Choroid plexus epithelial cell (primary cell): ENCODE data around the gene CD276.
A peak's percentile ranks its signal among the peaks of the same experiment; 100 is the strongest.

Experiments
- DNase-seq: peaks from one replicate; pipeline ENCODE4 v3.0.0-alpha.2; 2010; ENCODE audit warnings: low read depth
- H3K4me3 ChIP-seq: 2 replicates; pipeline ENCODE4 v1.5.1; 2011; ENCODE audit warnings: low read depth, mild to moderate bottlenecking, control low read depth, low read length, moderate library complexity
- TF ChIP-seq, protein P1 (sequence below): conservative IDR thresholded peaks from 2 replicates; pipeline ENCODE4 v1.5.1; 2011; ENCODE audit warnings: low read depth, mild to moderate bottlenecking, control low read depth, inconsistent platforms, low read length, moderate library complexity

The CD276 gene

DNA sequence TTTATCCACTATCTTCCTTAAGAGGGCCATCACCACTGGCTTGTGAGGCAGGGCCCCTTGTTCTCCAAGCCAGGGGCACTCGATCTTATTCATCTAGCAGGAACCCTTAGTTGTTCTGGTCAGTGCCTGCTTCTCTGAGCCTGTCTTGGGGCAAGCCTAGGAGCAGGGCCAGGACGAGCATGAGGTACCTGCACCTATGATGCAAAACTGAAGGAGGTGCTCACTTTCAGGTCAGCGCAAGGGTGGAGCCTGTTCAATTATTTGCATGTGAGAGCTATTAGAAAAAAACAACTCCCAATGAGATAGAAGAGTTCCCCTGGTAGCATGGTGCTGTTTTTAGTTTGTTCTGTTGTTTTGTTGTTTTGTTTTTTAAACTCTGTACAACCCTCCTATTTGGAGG, 5.0 kb upstream of the CD276 start:
- no peak for DNase-seq
- TF ChIP-seq, protein P1, sequence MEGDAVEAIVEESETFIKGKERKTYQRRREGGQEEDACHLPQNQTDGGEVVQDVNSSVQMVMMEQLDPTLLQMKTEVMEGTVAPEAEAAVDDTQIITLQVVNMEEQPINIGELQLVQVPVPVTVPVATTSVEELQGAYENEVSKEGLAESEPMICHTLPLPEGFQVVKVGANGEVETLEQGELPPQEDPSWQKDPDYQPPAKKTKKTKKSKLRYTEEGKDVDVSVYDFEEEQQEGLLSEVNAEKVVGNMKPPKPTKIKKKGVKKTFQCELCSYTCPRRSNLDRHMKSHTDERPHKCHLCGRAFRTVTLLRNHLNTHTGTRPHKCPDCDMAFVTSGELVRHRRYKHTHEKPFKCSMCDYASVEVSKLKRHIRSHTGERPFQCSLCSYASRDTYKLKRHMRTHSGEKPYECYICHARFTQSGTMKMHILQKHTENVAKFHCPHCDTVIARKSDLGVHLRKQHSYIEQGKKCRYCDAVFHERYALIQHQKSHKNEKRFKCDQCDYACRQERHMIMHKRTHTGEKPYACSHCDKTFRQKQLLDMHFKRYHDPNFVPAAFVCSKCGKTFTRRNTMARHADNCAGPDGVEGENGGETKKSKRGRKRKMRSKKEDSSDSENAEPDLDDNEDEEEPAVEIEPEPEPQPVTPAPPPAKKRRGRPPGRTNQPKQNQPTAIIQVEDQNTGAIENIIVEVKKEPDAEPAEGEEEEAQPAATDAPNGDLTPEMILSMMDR, result no peak

DNA sequence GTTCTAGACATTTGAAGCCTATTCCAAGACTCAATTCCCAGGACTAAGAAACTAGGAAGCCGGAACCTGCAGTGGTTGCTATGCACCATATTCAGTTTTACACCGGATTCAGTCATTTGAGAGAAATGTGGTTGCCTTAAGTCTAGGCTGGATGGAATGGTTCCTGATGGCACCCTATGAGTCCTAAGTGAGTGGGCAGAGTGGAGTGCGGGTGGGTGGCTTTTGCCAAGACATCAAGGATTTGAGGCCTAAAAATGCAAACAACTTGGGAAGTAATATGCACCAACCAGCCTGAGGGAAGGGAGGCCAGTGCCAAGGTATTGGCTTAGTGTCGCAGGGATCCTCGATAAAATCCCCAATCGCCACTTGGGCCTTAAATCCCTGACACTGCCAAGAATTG, 4.2 kb upstream of the CD276 start:
- no peak overlapping the region for H3K4me3 ChIP-seq
- TF ChIP-seq, protein P1, result no peak

More for the DNA sequence above, 5.0 kb upstream of the CD276 start:
- no peak overlapping the region for H3K4me3 ChIP-seq

DNA sequence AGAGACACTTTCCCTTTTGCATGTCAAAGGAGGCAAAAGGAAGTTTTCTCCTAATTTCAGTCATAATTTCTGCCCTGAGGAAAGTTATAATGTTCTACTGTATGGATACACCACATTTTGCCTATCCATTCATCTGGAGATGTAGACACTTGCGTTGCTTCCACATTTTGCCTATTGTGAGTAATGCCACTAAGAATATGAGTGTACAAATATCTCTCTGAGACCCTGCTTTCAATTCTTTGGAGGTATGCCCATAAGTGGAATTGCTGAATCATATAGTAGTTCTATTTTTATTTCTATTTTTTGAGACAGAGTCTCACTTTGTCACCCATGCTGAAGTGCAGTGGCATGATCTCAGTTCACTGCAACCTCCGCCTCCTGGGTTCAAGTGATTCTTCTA, 3.6 kb upstream of the CD276 start:
- no peak for DNase-seq
- TF ChIP-seq, protein P1, result no peak
- no peak overlapping the region for H3K4me3 ChIP-seq

More for the DNA sequence above, 4.2 kb upstream of the CD276 start:
- DNase-seq, result no peak

DNA sequence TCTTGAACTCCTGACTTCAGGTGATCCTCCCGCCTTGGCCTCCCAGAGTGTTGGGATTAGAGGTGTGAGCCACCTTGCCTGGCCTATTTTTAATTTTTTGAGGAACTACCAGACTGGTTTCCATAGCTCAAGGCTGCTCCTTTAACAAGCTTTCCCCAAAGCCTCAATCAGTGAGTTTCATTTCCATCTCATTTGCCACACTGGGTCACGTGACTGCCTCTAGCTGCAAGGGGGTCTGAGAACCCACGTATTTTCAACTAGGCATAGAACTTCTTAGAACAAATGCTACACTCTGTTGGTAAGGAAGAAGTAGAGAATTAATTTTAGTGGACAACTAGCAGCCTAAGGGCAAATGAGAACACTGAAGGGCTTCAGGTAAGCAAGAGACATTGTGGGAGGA, 3.1 kb upstream of the CD276 start:
- TF ChIP-seq, protein P1, result no peak
- no peak overlapping the region for H3K4me3 ChIP-seq
- DNase-seq, result no peak

DNA sequence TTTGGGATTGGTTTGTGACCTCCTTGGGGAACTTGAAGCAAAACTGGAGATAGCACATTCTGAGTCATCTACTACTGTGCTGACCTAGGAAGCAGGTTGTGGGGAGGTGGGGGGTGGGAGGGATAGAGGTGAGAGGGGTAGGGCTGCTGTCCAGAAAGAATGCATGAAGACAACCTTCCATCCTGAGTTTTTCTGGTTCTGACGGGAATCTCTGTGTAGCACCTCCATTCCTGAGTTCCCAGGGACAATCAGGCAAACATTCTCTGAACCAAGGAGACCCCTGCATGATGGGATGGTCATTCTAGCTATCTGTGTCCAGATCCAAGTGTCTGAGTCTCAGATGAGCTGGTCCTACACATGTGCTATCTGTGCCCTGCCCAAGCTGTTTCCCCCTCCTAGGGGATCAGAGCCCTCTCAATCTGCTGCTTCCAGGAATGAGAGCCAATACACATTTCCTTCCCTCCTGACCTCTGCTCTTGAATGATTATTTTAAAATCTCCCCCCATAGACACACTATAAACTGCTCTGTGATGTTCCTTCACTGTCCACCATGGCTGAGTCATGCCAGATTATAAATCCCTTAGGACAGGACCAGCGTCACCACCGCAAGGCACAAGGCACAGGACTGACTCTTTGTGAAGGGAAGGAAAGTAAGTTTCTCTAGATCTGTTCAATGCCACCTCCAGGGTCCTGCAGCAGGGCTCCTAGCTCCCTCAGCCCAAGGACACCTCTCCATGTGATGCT, 2.2 kb upstream of the CD276 start:
- TF ChIP-seq, protein P1, result no peak
- no peak overlapping the region for H3K4me3 ChIP-seq
- no peak for DNase-seq

DNA sequence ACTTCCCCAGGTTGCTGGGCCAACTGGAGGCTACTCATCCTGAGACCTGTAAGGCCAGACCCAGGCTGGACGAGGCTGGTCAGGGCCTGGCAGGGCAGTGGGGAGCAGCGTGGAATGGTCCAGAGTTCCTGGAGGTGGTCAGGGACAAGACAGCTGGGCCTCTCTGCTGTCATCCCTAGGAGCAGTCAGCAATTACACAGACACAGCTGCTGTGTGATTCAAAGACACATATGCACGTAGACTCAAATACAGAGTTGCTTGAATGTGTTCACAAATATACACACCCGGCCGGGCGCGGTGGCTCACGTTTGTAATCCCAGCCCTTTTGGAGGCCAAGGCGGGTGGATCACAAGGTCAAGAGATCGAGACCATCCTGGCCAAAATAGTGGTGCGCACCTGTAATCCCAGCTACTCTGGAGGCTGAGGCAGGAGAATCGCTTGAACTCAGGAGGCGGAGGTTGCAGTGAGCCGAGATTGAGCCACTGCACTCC, 1.5 kb upstream of the CD276 start:
- DNase-seq, result no peak
- TF ChIP-seq, protein P1, result no peak
- no peak overlapping the region for H3K4me3 ChIP-seq

DNA sequence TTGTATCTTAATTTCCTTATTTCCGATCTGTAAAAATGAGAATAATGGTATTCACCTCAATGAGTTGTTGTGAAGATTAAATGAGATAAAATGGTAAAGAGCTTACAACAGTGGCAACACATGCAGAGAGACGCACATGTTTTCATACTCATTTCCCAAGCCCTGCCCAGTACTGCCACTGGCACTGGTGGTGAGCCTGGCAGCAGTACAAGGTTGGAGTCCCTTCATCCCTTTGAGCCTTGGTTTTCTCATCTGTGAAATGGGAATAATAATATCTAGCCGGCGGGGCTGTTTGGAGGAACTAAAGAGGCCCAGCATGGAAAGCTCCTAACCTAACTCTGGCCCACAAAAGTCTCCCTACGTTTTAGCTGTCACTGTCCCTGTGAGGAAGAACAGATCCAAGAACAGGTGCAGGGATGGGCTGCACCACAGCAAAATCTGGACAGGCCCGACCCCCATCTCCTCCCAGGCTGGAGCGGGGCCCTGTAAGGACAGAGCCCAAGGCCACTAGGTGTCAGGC, 866 bp upstream of the CD276 start:
- H3K4me3 ChIP-seq, result no peak overlapping the region
- TF ChIP-seq, protein P1, result peak; percentile 43
- no peak for DNase-seq
